Activated T-helper 1 cell treated with anti-CD3 and anti-CD28 coated beads, Interleukin-2, amount 50 U/mL, for 16 hours (primary cell): ENCODE results near the gene EPHB3.
"Not testable (repeated sequence)": the region's sequence is repeated elsewhere in the genome, so short reads cannot be mapped to it uniquely, and the experiment has no call there.

Experiments
- DNase-seq, 2 donors: peaks; one replicate each; pipeline ENCODE4 v3.0.0-alpha.2; 2020; ENCODE audit warnings: low read depth in 1 of 2, low spot score in 1 of 2

EPHB3 gene

GRCh38 chr3:184598574-184598927 lies 37.0 kb downstream of the EPHB3 start:
- DNase-seq, result no peak

- DNase-seq, result no peak
Measured at GRCh38 chr3:184599143-184599542, 37.6 kb downstream of the EPHB3 start.

GRCh38 chr3:184600685-184601377 lies 39.2 kb downstream of the EPHB3 start:
- DNase-seq, result no peak

- no peak for DNase-seq
Measured at GRCh38 chr3:184601576-184602371, 40.2 kb downstream of the EPHB3 start.

GRCh38 chr3:184602372-184603150 lies 41.0 kb downstream of the EPHB3 start:
- DNase-seq, result no peak

GRCh38 chr3:184603151-184604030 lies 41.8 kb downstream of the EPHB3 start:
- DNase-seq, result no peak

- no peak for DNase-seq
Measured at GRCh38 chr3:184604039-184604601, 42.5 kb downstream of the EPHB3 start.

GRCh38 chr3:184604615-184605290 lies 43.2 kb downstream of the EPHB3 start:
- DNase-seq, result no peak

GRCh38 chr3:184608209-184608608 lies 46.6 kb downstream of the EPHB3 start:
- DNase-seq, result no peak

- DNase-seq, result no peak
Measured at GRCh38 chr3:184609476-184610244, 48.1 kb downstream of the EPHB3 start.

GRCh38 chr3:184610245-184610871 lies 48.8 kb downstream of the EPHB3 start:
- no peak for DNase-seq

GRCh38 chr3:184611607-184612281 lies 50.2 kb downstream of the EPHB3 start:
- no peak for DNase-seq

- no peak for DNase-seq
Measured at GRCh38 chr3:184615396-184615795, 53.8 kb downstream of the EPHB3 start.

- no peak for DNase-seq
Measured at GRCh38 chr3:184616436-184616835, 54.9 kb downstream of the EPHB3 start.

- DNase-seq, result not testable (repeated sequence)
Measured at GRCh38 chr3:184617306-184617705, 55.7 kb downstream of the EPHB3 start.

GRCh38 chr3:184618811-184619210 lies 57.2 kb downstream of the EPHB3 start:
- DNase-seq, result no peak

GRCh38 chr3:184619369-184619768 lies 57.8 kb downstream of the EPHB3 start:
- DNase-seq, result no peak

GRCh38 chr3:184619787-184620430 lies 58.3 kb downstream of the EPHB3 start:
- DNase-seq, result no peak
